ENCODE measurements around the gene PCSK5. TPM values are rescaled to one million over a fixed set of nuclear protein-coding genes. Genes with fewer than 3 reads are reported as not detected.
A peak's percentile ranks its signal among the peaks of the same experiment; 100 is the strongest.

The PCSK5 gene
- total RNA-seq, 1 donor from 2014 or later, result 30.7 TPM

- no peak for DNase-seq (ENCODE audit: extremely low spot score, unreplicated experiment)
- Mint-ChIP-seq H3K9me3 (no peaks in the 10 kb centered on the region), H3K4me3 (no peak overlapping the region), H3K27me3 (no peaks in the 10 kb centered on the region), H3K36me3 (no peaks in the 10 kb centered on the region), H3K4me1 (ENCODE audit: unreplicated experiment) (peaks cover 8% of the 10 kb centered on the region), H3K27ac (peak overlapping the region; percentile 8)
- TF ChIP-seq, protein P1, sequence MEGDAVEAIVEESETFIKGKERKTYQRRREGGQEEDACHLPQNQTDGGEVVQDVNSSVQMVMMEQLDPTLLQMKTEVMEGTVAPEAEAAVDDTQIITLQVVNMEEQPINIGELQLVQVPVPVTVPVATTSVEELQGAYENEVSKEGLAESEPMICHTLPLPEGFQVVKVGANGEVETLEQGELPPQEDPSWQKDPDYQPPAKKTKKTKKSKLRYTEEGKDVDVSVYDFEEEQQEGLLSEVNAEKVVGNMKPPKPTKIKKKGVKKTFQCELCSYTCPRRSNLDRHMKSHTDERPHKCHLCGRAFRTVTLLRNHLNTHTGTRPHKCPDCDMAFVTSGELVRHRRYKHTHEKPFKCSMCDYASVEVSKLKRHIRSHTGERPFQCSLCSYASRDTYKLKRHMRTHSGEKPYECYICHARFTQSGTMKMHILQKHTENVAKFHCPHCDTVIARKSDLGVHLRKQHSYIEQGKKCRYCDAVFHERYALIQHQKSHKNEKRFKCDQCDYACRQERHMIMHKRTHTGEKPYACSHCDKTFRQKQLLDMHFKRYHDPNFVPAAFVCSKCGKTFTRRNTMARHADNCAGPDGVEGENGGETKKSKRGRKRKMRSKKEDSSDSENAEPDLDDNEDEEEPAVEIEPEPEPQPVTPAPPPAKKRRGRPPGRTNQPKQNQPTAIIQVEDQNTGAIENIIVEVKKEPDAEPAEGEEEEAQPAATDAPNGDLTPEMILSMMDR (conservative IDR thresholded peaks at IDR 0.05), result no peak
Observed at GRCh38 chr9:76018761-76019160, 128.3 kb downstream of the PCSK5 start.

DNA sequence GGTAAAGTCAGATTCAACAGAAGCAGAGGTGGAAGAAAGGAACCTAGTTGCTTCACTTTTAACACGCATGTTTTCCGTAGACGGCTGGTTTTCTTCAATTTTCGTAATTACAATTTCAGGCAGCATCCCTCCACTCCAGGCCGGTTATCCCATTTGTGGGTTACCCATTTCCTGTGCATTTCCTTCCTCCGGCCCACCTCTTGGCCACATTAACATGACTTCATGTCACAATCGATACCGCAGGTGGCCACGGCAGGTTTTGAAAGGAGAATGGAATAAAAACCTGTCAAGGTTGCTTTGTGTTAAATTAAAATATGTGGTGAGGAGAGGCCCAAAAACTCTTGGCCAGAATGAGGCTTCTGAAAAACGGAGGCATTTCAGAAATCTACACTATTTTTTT is 130.2 kb downstream of the PCSK5 start:
- Mint-ChIP-seq H3K9me3 (no peaks in the 10 kb centered on the region), H3K27me3 (no peaks in the 10 kb centered on the region), H3K27ac (no peak overlapping the region), H3K4me1 (ENCODE audit: unreplicated experiment) (peaks cover 21% of the 10 kb centered on the region), H3K36me3 (no peaks in the 10 kb centered on the region), H3K4me3 (no peak overlapping the region)
- no peak for DNase-seq (ENCODE audit: extremely low spot score, unreplicated experiment)
- TF ChIP-seq, protein P1 (conservative IDR thresholded peaks at IDR 0.05), result no peak

- no peak for DNase-seq (ENCODE audit: extremely low spot score, unreplicated experiment)
- no peaks in the 10 kb centered on the region for H3K9me3 Mint-ChIP-seq
- no peak overlapping the region for H3K27ac Mint-ChIP-seq
- H3K27me3 Mint-ChIP-seq, result no peaks in the 10 kb centered on the region
- H3K4me1 Mint-ChIP-seq (ENCODE audit: unreplicated experiment), result peaks cover 21% of the 10 kb centered on the region
- peaks cover 8% of the 10 kb centered on the region for H3K36me3 Mint-ChIP-seq
- no peak overlapping the region for H3K4me3 Mint-ChIP-seq
- TF ChIP-seq, protein P1 (conservative IDR thresholded peaks at IDR 0.05), result no peak
Observed at GRCh38 chr9:76022317-76022716, 131.8 kb downstream of the PCSK5 start.

GRCh38 chr9:76023715-76024195 is 133.3 kb downstream of the PCSK5 start:
- Mint-ChIP-seq H3K4me3 (no peak overlapping the region), H3K27ac (peak overlapping the region; percentile 42), H3K9me3 (no peaks in the 10 kb centered on the region), H3K36me3 (peaks cover 13% of the 10 kb centered on the region), H3K27me3 (no peaks in the 10 kb centered on the region), H3K4me1 (ENCODE audit: unreplicated experiment) (peaks cover 18% of the 10 kb centered on the region)
- TF ChIP-seq, protein P1 (conservative IDR thresholded peaks at IDR 0.05), result no peak
- no peak for DNase-seq (ENCODE audit: extremely low spot score, unreplicated experiment)

DNA sequence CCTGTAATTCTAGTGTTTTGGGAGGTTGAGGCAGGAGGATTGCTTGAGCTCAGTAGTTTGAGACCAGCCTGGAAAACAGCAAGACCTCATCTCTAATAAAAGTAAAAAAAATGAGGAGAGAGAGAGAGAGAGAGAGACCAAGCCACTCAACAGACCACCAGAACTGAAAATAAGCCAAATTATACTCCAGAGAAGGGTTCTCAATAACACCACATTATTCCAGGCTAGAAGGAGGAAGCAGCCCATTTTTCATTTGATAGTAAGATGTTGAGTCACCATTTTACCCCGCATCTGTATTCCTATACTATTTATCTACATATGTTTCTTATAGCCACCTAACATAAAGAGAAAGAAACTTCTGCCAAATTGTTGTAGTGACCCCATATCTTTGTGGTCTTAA is 134.8 kb downstream of the PCSK5 start:
- no peak overlapping the region for H3K4me3 Mint-ChIP-seq
- H3K27me3 Mint-ChIP-seq, result no peaks in the 10 kb centered on the region
- no peak overlapping the region for H3K27ac Mint-ChIP-seq
- H3K9me3 Mint-ChIP-seq, result no peaks in the 10 kb centered on the region
- H3K36me3 Mint-ChIP-seq, result peaks cover 16% of the 10 kb centered on the region
- H3K4me1 Mint-ChIP-seq (ENCODE audit: unreplicated experiment), result peaks cover 16% of the 10 kb centered on the region
- TF ChIP-seq, protein P1 (conservative IDR thresholded peaks at IDR 0.05), result no peak
- no peak for DNase-seq (ENCODE audit: extremely low spot score, unreplicated experiment)

- peaks cover 16% of the 10 kb centered on the region for H3K36me3 Mint-ChIP-seq
- TF ChIP-seq, protein P1 (conservative IDR thresholded peaks at IDR 0.05), result no peak
- no peak for DNase-seq (ENCODE audit: extremely low spot score, unreplicated experiment)
- H3K4me3 Mint-ChIP-seq, result no peak overlapping the region
- H3K27me3 Mint-ChIP-seq, result no peaks in the 10 kb centered on the region
- no peak overlapping the region for H3K27ac Mint-ChIP-seq
- H3K9me3 Mint-ChIP-seq, result no peaks in the 10 kb centered on the region
- peaks cover 16% of the 10 kb centered on the region for H3K4me1 Mint-ChIP-seq (ENCODE audit: unreplicated experiment)
Observed at GRCh38 chr9:76026796-76027195, 136.3 kb downstream of the PCSK5 start.
